Stimulated activated CD8-positive, alpha-beta memory T cell treated with anti-CD3 and anti-CD28 coated beads, Interleukin-4, amount 100 ng/mL, for 24 hours (primary cell): ENCODE results near the gene KCNC2.

Experiments
- DNase-seq: peaks from one replicate; pipeline ENCODE4 v3.0.0-alpha.2; 2020; ENCODE audit warnings: low read depth

The KCNC2 gene

DNA sequence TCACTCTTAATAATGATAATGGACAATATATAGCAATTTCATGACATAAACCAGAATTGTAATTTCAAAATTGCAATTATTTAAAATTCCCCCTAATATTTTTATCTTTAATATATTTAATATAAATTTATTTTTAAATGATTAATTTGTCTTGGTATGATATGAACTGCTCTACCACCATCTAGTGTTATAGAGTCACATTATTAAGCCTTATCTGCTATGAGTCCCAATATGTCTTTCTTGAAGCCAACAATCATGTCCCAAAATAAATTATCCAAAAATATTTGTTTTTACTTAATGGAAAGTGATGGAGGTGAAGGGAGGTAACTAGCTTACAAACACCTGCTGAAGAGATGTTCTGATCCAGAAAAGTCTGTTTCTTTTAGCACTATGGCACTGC lies 151.4 kb downstream of the KCNC2 start:
- DNase-seq, result no peak

- no peak for DNase-seq
These were observed 160.9 kb downstream of the KCNC2 start for GRCh38 chr12:75048767-75049166.

DNA sequence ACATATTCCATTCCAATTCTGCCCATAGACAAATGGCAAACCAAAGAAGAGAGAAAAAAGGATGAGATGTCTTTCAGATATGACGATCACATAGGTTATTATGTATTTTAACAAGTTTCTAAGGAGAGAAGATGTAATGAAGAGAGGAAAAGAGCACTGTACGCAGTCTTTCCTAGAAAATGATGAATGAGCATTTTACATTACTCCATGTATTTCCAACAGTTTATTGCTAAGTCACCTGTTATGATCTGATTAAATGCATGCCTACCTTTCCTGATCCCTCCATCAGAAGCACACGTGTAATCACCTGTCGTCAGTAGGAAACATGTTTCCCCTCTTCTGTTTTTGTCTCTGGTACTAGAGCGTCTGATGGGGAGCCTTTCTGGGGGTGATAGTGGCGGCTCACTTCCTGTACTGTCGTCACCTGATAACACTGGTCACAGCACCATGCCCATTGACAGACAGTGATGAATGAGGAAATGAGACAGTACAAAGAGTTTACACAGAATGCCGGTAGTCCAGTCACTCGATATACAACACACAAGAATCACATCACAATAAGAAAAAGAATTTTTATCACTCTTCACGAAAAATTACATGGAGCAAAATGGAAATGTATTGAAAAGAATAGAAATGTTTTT lies 161.6 kb downstream of the KCNC2 start:
- no peak for DNase-seq

DNA sequence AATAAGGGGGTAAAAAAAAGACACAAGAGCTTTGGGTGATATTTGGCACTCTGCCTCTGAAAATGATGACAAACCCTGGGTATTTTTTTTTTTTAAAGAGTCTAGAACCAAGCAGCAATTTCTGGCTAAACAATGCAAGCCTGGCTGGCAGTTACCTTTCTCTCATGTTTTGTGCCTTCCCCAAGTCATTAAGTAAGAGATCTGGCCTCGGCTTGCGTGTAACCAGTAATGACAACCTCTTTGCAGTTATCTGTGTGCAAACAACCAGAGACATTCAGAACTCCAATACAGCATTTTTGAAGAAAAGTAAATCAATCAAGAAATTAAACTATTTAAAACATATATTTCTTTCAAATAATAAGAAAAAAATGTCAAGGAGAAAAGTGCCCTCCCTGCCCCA lies 167.5 kb downstream of the KCNC2 start:
- no peak for DNase-seq

DNA sequence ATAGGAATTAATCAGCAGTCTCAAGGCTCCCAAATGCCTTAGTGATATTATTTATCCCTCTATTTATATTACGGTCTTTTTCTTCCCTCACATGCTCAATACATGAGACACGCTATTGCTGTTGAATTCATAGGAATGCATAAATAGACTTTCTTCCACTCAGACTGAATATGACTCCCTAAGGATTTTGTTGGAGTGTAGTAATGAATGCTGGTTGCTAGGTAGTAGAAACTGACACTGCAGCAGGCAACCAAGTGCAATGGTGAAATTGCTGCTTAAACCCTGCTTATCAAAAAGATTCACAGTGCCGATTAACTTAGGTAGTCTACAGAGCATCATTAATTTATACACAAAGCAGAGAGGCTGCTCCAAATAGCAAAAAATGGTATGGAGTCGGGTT lies 168.2 kb downstream of the KCNC2 start:
- DNase-seq, result no peak

GRCh38 chr12:75020068-75020557 lies 189.5 kb downstream of the KCNC2 start:
- no peak for DNase-seq

- no peak for DNase-seq
These were observed 198.5 kb downstream of the KCNC2 start for GRCh38 chr12:75011120-75011519.

DNA sequence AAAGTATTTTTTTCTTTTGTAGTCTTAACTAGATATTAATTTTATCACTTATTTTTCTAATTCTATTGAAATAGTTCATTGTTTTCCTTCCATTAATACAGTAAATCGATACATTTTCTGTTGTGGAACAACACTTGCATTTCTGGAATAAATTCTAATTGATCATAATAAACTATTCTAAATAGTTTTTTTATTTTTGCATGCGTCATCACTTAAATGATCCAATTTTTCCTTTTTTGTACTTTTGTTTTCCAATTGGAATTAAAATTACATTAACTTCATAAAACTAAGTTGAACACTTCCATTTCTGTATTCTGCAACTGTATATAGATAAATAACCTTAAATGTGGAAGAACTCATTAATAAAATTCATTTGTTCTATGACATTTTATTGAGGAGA lies 202.5 kb downstream of the KCNC2 start:
- DNase-seq, result no peak

DNA sequence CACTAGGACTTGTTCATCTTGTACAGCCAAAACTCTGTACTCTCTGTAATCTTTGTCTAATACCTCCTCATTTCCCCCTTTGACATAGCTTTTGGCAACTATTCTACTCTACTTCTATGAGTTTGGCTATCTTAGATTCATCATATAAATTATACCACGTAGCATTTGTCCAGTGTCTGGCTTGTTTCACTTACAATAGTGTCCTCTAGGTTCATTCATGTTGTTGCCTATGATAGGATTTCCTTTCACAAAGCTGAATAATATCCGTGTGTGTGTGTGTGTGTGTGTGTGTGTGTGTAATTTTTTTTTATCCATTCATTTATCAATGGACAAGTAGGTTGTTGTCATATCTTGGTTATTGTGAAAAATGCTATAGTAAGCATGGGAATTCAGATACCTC lies 209.5 kb downstream of the KCNC2 start:
- DNase-seq, result no peak

DNA sequence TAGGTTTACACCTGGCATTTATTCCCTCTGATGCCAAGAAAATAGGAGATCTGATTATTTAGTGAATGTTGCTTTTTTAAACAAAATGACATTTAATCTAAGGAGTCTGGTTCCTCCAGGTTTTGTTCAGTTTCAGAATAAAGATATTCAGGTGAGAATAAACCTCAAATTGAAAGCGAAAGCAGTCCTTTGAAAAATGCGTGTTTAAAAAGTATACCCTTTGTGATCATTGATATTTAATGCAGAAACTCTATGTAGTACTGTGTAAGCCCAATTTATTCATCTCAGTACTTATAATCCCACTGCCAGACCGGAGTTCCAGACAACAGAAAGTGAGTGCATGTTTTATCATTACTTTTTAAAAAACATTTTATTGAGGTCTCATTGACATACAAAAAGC lies 210.2 kb downstream of the KCNC2 start:
- no peak for DNase-seq
